AG09309 (cell line): ENCODE measurements around the gene ERBB2.

ENCODE experiments used
- DNase-seq: peaks from one replicate; pipeline ENCODE4 v3.0.0-alpha.2; 2010; ENCODE audit warnings: low read depth
- H3K4me3 ChIP-seq: 2 replicates; pipeline ENCODE4 v1.5.1; 2011; ENCODE audit warnings: mild to moderate bottlenecking, low read depth, low read length, moderate library complexity; ENCODE audit not compliant: control insufficient read depth
- TF ChIP-seq, protein P1 (sequence below): IDR thresholded peaks from 2 replicates; pipeline ENCODE4 v1.5.1; 2011; ENCODE audit warnings: mild to moderate bottlenecking, low read depth, low read length, inconsistent platforms; ENCODE audit not compliant: insufficient read depth, control insufficient read depth; ENCODE audit errors: missing control alignments

Gene ERBB2

DNA sequence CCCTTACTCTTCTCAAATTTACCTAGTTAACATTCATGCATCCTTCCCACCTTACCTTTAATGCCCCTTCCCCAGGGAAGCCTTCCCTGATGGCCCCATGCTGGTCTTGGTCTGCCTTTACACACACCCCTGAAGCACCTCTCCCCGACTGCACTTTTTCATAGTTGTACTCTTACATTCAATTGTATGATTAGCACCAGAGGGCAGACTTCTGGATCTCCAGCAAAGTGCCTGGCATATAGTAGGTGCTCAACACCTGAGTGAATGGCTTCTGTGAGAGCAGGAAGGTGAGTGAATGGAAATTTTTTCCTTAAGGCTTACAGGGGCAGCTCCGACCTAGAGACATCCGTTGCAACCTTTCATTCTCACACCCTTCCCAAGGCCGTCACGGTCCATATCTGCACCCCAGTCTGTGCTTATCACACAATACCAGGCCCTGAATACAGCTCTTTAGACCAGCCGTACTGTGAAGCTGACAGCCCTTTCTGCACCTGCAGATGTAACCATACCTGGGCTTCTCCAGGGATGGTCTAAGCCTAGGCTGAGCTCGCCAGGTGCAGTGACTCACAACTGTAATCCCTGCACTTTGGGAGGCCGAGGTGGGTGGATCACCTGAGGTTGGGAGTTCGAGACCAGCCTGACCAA, 16.4 kb upstream of the ERBB2 start:
- TF ChIP-seq, protein P1, sequence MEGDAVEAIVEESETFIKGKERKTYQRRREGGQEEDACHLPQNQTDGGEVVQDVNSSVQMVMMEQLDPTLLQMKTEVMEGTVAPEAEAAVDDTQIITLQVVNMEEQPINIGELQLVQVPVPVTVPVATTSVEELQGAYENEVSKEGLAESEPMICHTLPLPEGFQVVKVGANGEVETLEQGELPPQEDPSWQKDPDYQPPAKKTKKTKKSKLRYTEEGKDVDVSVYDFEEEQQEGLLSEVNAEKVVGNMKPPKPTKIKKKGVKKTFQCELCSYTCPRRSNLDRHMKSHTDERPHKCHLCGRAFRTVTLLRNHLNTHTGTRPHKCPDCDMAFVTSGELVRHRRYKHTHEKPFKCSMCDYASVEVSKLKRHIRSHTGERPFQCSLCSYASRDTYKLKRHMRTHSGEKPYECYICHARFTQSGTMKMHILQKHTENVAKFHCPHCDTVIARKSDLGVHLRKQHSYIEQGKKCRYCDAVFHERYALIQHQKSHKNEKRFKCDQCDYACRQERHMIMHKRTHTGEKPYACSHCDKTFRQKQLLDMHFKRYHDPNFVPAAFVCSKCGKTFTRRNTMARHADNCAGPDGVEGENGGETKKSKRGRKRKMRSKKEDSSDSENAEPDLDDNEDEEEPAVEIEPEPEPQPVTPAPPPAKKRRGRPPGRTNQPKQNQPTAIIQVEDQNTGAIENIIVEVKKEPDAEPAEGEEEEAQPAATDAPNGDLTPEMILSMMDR, result no peak
- H3K4me3 ChIP-seq, result no peak overlapping the region
- DNase-seq, result no peak

- H3K4me3 ChIP-seq, result no peak overlapping the region
- TF ChIP-seq, protein P1, result no peak
- DNase-seq, result no peak
Observed at GRCh38 chr17:39684369-39685192, 15.3 kb upstream of the ERBB2 start.

DNA sequence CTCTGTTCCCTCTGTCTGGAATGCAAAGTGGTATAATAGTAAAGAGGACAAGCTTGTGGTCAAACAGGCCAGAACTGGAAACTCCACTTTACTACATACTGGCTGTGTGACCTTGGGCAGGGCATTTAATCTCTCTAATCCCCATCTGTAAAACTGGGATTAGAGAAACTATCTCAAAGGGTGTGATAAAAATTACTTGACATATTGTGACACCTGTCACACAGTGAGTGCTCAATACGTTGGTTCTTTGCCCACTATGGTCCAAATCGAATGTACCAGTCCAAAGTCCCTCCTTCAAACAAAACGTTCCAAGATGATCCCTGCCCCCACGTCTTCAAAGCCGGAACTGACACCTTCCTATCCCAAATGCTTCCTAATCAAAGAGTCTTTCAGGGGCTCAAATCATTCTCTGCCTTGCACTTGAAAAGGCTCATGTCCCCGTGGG, 12.7 kb upstream of the ERBB2 start:
- TF ChIP-seq, protein P1, result no peak
- DNase-seq, result no peak
- peak overlapping the region; percentile 78; the same call in 1 of the 2 replicates for H3K4me3 ChIP-seq

DNA sequence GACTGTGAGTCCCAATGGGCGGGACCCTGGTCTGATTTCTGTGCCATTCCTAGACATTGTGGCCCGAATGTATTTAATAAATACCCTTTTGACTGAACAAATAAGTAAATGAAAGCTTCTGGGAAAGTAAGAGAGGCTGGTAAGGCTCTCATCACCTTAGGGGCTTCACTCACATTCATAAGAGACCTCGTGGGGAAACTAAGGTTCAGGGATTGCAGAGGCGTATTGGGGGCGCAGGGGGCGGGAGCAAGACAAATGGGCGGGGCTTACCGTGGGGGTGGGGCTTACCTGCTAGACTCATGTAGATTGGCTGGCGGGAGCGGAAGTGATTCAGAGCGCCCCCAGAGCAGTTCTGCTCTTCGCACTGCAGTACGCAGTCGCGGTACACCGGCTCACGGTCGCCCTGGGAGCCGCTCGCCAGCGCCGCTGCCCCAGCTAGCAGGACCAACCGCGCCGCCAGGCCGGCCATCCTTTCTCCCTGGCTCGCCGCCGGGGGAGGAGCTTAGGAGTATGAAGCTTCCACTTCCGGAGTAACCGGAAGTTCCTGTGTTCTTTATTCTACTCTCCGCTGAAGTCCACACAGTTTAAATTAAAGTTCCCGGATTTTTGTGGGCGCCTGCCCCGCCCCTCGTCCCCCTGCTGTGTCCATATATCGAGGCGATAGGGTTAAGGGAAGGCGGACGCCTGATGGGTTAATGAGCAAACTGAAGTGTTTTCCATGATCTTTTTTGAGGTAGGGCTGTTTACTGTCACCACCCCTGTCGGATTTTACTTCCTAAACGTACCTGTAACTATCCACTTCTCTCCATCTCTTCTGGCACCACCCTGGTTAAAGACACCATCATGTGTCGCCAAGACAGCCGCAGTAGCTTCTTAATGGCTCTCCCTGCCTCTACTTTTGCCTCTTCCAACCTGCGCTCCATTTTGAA, 12.1 kb upstream of the ERBB2 start, which contains the start of gene PGAP3:
Gene PGAP3 (minus strand): TSS at position 512 of the 929 bp plus-strand sequence. CDS start 43 bp downstream, at position 469.
- DNase-seq, result peak; percentile 49
- TF ChIP-seq, protein P1, result no peak
- peak within 1 kb of the TSS; percentile 78 for H3K4me3 ChIP-seq

DNA sequence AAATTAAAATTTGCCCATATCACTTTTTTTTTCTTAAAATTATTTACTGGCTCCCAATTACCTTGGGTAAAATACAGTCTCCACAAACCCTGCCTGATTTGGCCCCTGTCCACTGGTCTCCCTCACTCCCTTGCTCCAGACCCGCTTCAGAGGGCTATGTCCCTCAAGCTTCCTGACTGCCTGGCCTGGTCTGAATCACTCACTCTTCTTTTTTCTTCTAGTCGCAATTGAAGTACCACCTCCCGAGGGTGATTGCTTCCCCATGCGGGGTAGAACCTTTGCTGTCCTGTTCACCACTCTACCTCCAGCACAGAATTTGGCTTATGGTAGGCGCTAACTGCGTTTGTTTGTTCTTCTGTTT, 11.4 kb upstream of the ERBB2 start:
- TF ChIP-seq, protein P1, result no peak
- H3K4me3 ChIP-seq, result peak overlapping the region; percentile 78
- no peak for DNase-seq

- peak overlapping the region; percentile 78; the same call in 1 of the 2 replicates for H3K4me3 ChIP-seq
- no peak for DNase-seq
- TF ChIP-seq, protein P1, result peak; percentile 5
Observed at GRCh38 chr17:39688945-39689344, 10.9 kb upstream of the ERBB2 start.
